ENCODE results near the gene THSD7B.

The THSD7B gene

GRCh38 chr2:137021763-137022162 lies 256.4 kb downstream of the THSD7B start:
- Histone ChIP-seq H2AFZ (no peak overlapping the region), H3K9me3 (ENCODE audit: control insufficient read depth, low read length) (no peaks in the 10 kb centered on the region), H3K4me2 (ENCODE audit: low read length) (no peak overlapping the region), H3K36me3 (ENCODE audit: control insufficient read depth, insufficient read depth, low read length) (no peaks in the 10 kb centered on the region), H3K9ac (no peak overlapping the region), H3K79me2 (no peaks in the 10 kb centered on the region), H3K27me3 (ENCODE audit: control insufficient read depth, insufficient read depth, low read length) (no peaks in the 10 kb centered on the region), H3K4me1 (no peaks in the 10 kb centered on the region), H3K27ac (no peak overlapping the region), H3K4me3 (ENCODE audit: low read depth, low read length) (no peak overlapping the region)
- TF ChIP-seq, protein P1, sequence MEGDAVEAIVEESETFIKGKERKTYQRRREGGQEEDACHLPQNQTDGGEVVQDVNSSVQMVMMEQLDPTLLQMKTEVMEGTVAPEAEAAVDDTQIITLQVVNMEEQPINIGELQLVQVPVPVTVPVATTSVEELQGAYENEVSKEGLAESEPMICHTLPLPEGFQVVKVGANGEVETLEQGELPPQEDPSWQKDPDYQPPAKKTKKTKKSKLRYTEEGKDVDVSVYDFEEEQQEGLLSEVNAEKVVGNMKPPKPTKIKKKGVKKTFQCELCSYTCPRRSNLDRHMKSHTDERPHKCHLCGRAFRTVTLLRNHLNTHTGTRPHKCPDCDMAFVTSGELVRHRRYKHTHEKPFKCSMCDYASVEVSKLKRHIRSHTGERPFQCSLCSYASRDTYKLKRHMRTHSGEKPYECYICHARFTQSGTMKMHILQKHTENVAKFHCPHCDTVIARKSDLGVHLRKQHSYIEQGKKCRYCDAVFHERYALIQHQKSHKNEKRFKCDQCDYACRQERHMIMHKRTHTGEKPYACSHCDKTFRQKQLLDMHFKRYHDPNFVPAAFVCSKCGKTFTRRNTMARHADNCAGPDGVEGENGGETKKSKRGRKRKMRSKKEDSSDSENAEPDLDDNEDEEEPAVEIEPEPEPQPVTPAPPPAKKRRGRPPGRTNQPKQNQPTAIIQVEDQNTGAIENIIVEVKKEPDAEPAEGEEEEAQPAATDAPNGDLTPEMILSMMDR (IDR thresholded peaks at IDR 0.05): no peak

GRCh38 chr2:137023205-137023604 lies 257.9 kb downstream of the THSD7B start:
- Histone ChIP-seq H3K79me2 (no peaks in the 10 kb centered on the region), H3K4me3 (ENCODE audit: low read depth, low read length) (no peak overlapping the region), H3K27me3 (ENCODE audit: control insufficient read depth, insufficient read depth, low read length) (no peaks in the 10 kb centered on the region), H3K9ac (no peak overlapping the region), H3K4me1 (no peaks in the 10 kb centered on the region), H3K36me3 (ENCODE audit: control insufficient read depth, insufficient read depth, low read length) (no peaks in the 10 kb centered on the region), H3K4me2 (ENCODE audit: low read length) (no peak overlapping the region), H3K27ac (no peak overlapping the region), H2AFZ (no peak overlapping the region), H3K9me3 (ENCODE audit: control insufficient read depth, low read length) (no peaks in the 10 kb centered on the region)
- TF ChIP-seq, protein P1 (IDR thresholded peaks at IDR 0.05): no peak

DNA sequence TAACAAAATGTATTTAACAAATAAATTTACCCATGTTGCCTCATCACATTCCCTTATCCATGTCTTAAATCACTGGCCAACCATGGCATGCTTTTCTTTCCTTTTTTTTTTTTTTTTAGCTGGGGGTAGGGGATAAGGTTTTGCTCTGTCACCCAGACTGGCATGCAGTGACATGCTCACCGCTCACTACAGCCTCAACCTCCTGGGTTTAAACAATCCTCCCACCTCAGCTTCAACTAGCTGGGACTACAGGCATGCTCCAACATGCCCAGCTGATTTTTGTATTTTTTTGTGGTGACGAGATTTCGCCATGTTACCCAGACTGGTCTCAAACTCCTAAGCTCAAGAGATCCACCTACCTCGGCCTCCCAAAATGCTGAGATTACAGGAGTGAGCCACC lies 266.4 kb downstream of the THSD7B start:
- Histone ChIP-seq H3K9ac (no peak overlapping the region), H3K4me1 (no peaks in the 10 kb centered on the region), H3K79me2 (no peaks in the 10 kb centered on the region), H3K36me3 (ENCODE audit: control insufficient read depth, insufficient read depth, low read length) (no peaks in the 10 kb centered on the region), H3K27ac (no peak overlapping the region), H3K4me2 (ENCODE audit: low read length) (no peak overlapping the region), H3K27me3 (ENCODE audit: control insufficient read depth, insufficient read depth, low read length) (no peaks in the 10 kb centered on the region), H3K4me3 (ENCODE audit: low read depth, low read length) (no peak overlapping the region), H2AFZ (no peak overlapping the region), H3K9me3 (ENCODE audit: control insufficient read depth, low read length) (no peaks in the 10 kb centered on the region)
- TF ChIP-seq, protein P1 (IDR thresholded peaks at IDR 0.05): no peak

DNA sequence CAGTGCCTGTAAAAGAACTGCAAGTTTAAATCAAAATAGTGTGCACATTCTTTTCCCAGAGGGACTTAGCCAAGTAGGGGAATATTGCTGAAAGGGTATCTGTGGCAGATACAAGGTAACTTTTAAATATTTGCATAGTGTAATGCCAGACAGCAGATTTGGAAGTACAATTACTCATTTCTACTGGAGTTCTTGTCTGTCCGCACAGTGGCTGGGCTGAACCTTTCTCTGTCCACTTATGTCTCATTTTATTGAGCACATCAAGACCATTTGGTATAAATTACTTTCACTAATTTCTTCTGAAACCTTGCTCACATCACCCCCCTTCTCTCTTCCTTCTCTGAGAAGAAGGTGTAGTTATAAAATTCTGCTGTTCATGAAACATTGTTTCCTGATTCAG lies 271.3 kb downstream of the THSD7B start:
- Histone ChIP-seq H3K79me2 (no peaks in the 10 kb centered on the region), H3K27me3 (ENCODE audit: control insufficient read depth, insufficient read depth, low read length) (no peaks in the 10 kb centered on the region), H3K4me2 (ENCODE audit: low read length) (no peak overlapping the region), H3K4me1 (no peaks in the 10 kb centered on the region), H3K9ac (no peak overlapping the region), H3K9me3 (ENCODE audit: control insufficient read depth, low read length) (no peaks in the 10 kb centered on the region), H3K36me3 (ENCODE audit: control insufficient read depth, insufficient read depth, low read length) (no peaks in the 10 kb centered on the region), H3K27ac (no peak overlapping the region), H2AFZ (no peak overlapping the region), H3K4me3 (ENCODE audit: low read depth, low read length) (no peak overlapping the region)
- TF ChIP-seq, protein P1 (IDR thresholded peaks at IDR 0.05): no peak

DNA sequence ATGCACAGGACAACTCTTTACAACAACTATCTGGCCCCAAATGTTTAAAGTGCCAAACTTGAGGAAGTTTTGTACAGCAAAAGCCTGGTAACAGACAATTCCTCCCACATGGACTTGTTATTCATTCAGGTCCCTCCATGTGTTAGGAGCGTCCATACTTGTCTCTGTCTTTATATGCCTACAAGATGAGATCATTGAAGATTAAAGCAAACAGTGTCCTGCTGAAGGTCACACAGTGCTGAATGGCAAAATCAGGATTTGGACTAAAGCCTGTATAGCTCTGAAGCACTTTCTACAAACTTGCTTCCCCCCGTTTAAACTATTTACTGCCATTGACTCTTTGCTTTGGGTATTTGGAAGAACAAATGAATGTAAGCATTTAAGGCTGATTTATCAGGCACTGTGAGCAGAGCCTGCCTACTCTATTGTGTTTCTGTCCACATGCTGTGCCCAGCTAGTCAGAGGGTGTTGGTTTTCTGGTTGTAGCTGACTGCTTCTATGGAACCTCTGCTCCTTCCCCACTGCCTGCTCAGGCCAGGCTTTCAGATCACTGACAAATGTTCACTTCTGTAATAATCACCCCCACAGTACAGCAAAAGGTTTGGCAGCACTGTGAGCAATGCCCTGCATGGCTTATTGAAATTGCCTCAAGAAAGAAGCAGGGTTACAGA lies 274.3 kb downstream of the THSD7B start:
- TF ChIP-seq, protein P1 (IDR thresholded peaks at IDR 0.05): no peak
- no peak overlapping the region for H3K4me2 ChIP-seq (ENCODE audit: low read length)
- H3K27ac ChIP-seq: no peak overlapping the region
- no peaks in the 10 kb centered on the region for H3K4me1 ChIP-seq
- H3K9me3 ChIP-seq (ENCODE audit: control insufficient read depth, low read length): no peaks in the 10 kb centered on the region
- no peaks in the 10 kb centered on the region for H3K36me3 ChIP-seq (ENCODE audit: control insufficient read depth, insufficient read depth, low read length)
- no peaks in the 10 kb centered on the region for H3K79me2 ChIP-seq
- no peak overlapping the region for H3K9ac ChIP-seq
- H3K27me3 ChIP-seq (ENCODE audit: control insufficient read depth, insufficient read depth, low read length): no peaks in the 10 kb centered on the region
- H3K4me3 ChIP-seq (ENCODE audit: low read depth, low read length): no peak overlapping the region
- no peak overlapping the region for H2AFZ ChIP-seq
